Testis (tissue), 2 donors: ENCODE results near the gene MIA.
"Not testable (repeated sequence)": the region's sequence is repeated elsewhere in the genome, so short reads cannot be mapped to it uniquely, and the experiment has no call there.

Experiments
- POLR2A ChIP-seq: fragments of 450-650 bp; IDR thresholded peaks from one replicate; pipeline ENCODE4 v1.6.1; 2017; ENCODE audit warnings: antibody characterized with exemption, mild to moderate bottlenecking, moderate library complexity
- TF ChIP-seq, protein P1 (sequence below), 3 experiments: fragments of 450-650 bp in 2 of 3; fragments of 200-600 bp in 1 of 3; sonication (generic) in 1 of 3; IDR thresholded peaks; one replicate each; pipeline ENCODE4 v1.5.1; 2016 to 2019; ENCODE audit warnings: antibody characterized with exemption in 3 of 3, mild to moderate bottlenecking in 2 of 3, moderate library complexity in 1 of 3

DNA sequence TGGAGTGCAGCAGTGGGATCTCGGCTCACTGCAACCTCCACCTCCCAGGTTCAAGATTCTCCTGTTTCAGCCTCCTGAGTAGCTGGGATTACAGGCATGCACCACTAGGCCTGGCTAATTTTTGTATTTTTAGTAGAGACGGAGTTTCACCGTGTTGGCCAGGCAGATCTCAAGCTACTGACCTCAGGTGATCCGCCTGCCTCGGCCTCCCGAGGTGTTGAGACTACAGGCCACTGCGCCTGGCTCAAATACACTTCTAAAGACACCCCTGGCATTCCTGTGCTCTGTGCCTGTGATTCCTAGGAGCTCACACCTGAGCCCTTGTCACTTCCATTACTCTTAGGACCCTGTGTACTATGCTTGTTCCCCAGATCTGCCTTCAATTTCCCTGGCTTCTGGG is 37.2 kb downstream of the MIA start:
- TF ChIP-seq, protein P1, sequence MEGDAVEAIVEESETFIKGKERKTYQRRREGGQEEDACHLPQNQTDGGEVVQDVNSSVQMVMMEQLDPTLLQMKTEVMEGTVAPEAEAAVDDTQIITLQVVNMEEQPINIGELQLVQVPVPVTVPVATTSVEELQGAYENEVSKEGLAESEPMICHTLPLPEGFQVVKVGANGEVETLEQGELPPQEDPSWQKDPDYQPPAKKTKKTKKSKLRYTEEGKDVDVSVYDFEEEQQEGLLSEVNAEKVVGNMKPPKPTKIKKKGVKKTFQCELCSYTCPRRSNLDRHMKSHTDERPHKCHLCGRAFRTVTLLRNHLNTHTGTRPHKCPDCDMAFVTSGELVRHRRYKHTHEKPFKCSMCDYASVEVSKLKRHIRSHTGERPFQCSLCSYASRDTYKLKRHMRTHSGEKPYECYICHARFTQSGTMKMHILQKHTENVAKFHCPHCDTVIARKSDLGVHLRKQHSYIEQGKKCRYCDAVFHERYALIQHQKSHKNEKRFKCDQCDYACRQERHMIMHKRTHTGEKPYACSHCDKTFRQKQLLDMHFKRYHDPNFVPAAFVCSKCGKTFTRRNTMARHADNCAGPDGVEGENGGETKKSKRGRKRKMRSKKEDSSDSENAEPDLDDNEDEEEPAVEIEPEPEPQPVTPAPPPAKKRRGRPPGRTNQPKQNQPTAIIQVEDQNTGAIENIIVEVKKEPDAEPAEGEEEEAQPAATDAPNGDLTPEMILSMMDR (IDR thresholded peaks at IDR 0.05), result not testable (repeated sequence)
- not testable (repeated sequence) for TF ChIP-seq POLR2A
